Neural crest cell (in vitro differentiated cells): ENCODE data around the gene GGA3. TPM values are rescaled to one million over a fixed set of nuclear protein-coding genes. Genes with fewer than 3 reads are reported as not detected.

Experiments used
- DNase-seq: peaks from one replicate; pipeline ENCODE4 v3.0.0; 2021; ENCODE audit warnings: low read depth, mixed read lengths, low spot score
- H3K27ac Mint-ChIP-seq: one replicate; pipeline ENCODE4 v1.8.0; 2021; ENCODE audit warnings: mild to moderate bottlenecking, mixed read lengths; ENCODE audit not compliant: unreplicated experiment
- H3K27me3 Mint-ChIP-seq: 2 replicates; pipeline ENCODE4 v1.8.0; 2021; ENCODE audit warnings: low read depth, mild to moderate bottlenecking, mixed read lengths
- H3K36me3 Mint-ChIP-seq: 2 replicates; pipeline ENCODE4 v1.8.0; 2021; ENCODE audit warnings: low read depth, mild to moderate bottlenecking, mixed read lengths
- H3K4me1 Mint-ChIP-seq: 2 replicates; pipeline ENCODE4 v1.8.0; 2021; ENCODE audit warnings: mixed read lengths
- H3K4me3 Mint-ChIP-seq: one replicate; pipeline ENCODE4 v1.8.0; 2021; ENCODE audit warnings: mild to moderate bottlenecking, mixed read lengths
- H3K9me3 Mint-ChIP-seq: 2 replicates; pipeline ENCODE4 v1.8.0; 2021; ENCODE audit warnings: mixed read lengths
- CTCF ChIP-seq: fragments of 200-600 bp; sonication (generic); conservative IDR thresholded peaks from 2 replicates; pipeline ENCODE4 v1.5.0; 2021; ENCODE audit warnings: antibody characterized with exemption, mild to moderate bottlenecking
- total RNA-seq: library from RNA; stranded (reverse); gene quantifications from 2 replicates; pipeline ENCODE4 v1.2.1, GENCODE V29; 2021

Gene GGA3
- total RNA-seq, 1 donor from 2014 or later: 59.0 TPM

GRCh38 chr17:75244133-75244866 lies 17.1 kb downstream of the GGA3 start:
- Mint-ChIP-seq H3K4me3 (no peak overlapping the region), H3K36me3 (peaks cover 10% of the 10 kb centered on the region), H3K4me1 (no peaks in the 10 kb centered on the region), H3K27ac (peak overlapping the region; percentile 27), H3K27me3 (no peaks in the 10 kb centered on the region), H3K9me3 (no peaks in the 10 kb centered on the region)
- no peak for DNase-seq
- no peak for TF ChIP-seq CTCF

- Mint-ChIP-seq H3K4me1 (no peaks in the 10 kb centered on the region), H3K27me3 (no peaks in the 10 kb centered on the region), H3K36me3 (peaks cover 13% of the 10 kb centered on the region), H3K4me3 (peak overlapping the region; percentile 9), H3K27ac (no peak overlapping the region), H3K9me3 (no peaks in the 10 kb centered on the region)
- no peak for DNase-seq
- TF ChIP-seq CTCF: no peak
Measured at GRCh38 chr17:75242461-75243042, 18.9 kb downstream of the GGA3 start.

GRCh38 chr17:75241996-75242460 lies 19.4 kb downstream of the GGA3 start:
- TF ChIP-seq CTCF: no peak
- DNase-seq: no peak
- no peaks in the 10 kb centered on the region for H3K27me3 Mint-ChIP-seq
- H3K4me3 Mint-ChIP-seq: no peak overlapping the region
- no peak overlapping the region for H3K27ac Mint-ChIP-seq
- H3K4me1 Mint-ChIP-seq: no peaks in the 10 kb centered on the region
- no peaks in the 10 kb centered on the region for H3K9me3 Mint-ChIP-seq
- peaks cover 13% of the 10 kb centered on the region for H3K36me3 Mint-ChIP-seq

- H3K36me3 Mint-ChIP-seq: peaks cover 13% of the 10 kb centered on the region
- no peak for TF ChIP-seq CTCF
- H3K4me1 Mint-ChIP-seq: no peaks in the 10 kb centered on the region
- H3K27me3 Mint-ChIP-seq: no peaks in the 10 kb centered on the region
- no peak for DNase-seq
- no peak overlapping the region for H3K27ac Mint-ChIP-seq
- H3K9me3 Mint-ChIP-seq: no peaks in the 10 kb centered on the region
- peak overlapping the region; percentile 14 for H3K4me3 Mint-ChIP-seq
Measured at GRCh38 chr17:75241502-75241901, 19.9 kb downstream of the GGA3 start.

GRCh38 chr17:75241143-75241430 lies 20.3 kb downstream of the GGA3 start:
- H3K27ac Mint-ChIP-seq: no peak overlapping the region
- H3K9me3 Mint-ChIP-seq: no peaks in the 10 kb centered on the region
- H3K27me3 Mint-ChIP-seq: no peaks in the 10 kb centered on the region
- H3K4me3 Mint-ChIP-seq: no peak overlapping the region
- TF ChIP-seq CTCF: no peak
- H3K36me3 Mint-ChIP-seq: peaks cover 13% of the 10 kb centered on the region
- H3K4me1 Mint-ChIP-seq: no peaks in the 10 kb centered on the region
- no peak for DNase-seq
